Heart right ventricle (tissue), 16 donors: ENCODE data around the gene GXYLT2. TPM values are rescaled to one million over a fixed set of nuclear protein-coding genes. Genes with fewer than 3 reads are reported as not detected.

Experiments
- ATAC-seq, 8 donors: fragments of 200-7000 bp; cut with Tn5 transposase; one replicate each; pipeline ENCODE4 v1.9.1; 2020; ENCODE audit warnings: mild to moderate bottlenecking in 8 of 8, moderate library complexity in 8 of 8, moderate number of reproducible peaks in 1 of 8
- DNase-seq, 2 donors: peaks; one replicate each; pipeline ENCODE4 v3.0.0-alpha.2; 2020
- H3K27ac ChIP-seq, 10 donors: fragments of 200-600 bp; sonication (generic) in 2 of 10; one replicate each; pipeline versions ENCODE4 v1.5.0 to v1.8.0; 2020 to 2022; ENCODE audit warnings: mild to moderate bottlenecking in 3 of 10
- H3K27me3 ChIP-seq, 7 donors: fragments of 200-600 bp; one replicate each; pipeline ENCODE4 v1.8.0; 2021 to 2022; ENCODE audit warnings: mild to moderate bottlenecking in 2 of 7
- H3K36me3 ChIP-seq, 9 donors: fragments of 200-600 bp; sonication (generic) in 1 of 9; one replicate each; pipeline versions ENCODE4 v1.5.0 to v1.8.0; 2020 to 2022; ENCODE audit warnings: mild to moderate bottlenecking in 2 of 9
- H3K4me1 ChIP-seq, 9 donors: fragments of 200-600 bp; sonication (generic) in 1 of 9; one replicate each; pipeline versions ENCODE4 v1.5.0 to v1.8.0; 2020 to 2022; ENCODE audit warnings: mild to moderate bottlenecking in 4 of 9
- H3K4me3 ChIP-seq, 10 donors: fragments of 200-600 bp; sonication (generic) in 2 of 10; one replicate each; pipeline versions ENCODE4 v1.5.0 to v1.8.0; 2020 to 2022; ENCODE audit warnings: mild to moderate bottlenecking in 7 of 10, moderate library complexity in 2 of 10
- H3K9me3 ChIP-seq, 11 donors: fragments of 200-600 bp in 10 of 11; sonication (generic) in 2 of 11; one replicate each; pipeline versions ENCODE4 v1.5.0 to v1.8.0; 2013 to 2022; ENCODE audit warnings: mild to moderate bottlenecking in 2 of 11, control low read depth in 1 of 11, moderate library complexity in 1 of 11
- CTCF ChIP-seq, 9 donors: fragments of 200-600 bp; sonication (generic) in 2 of 9; IDR thresholded peaks; one replicate each; pipeline versions ENCODE4 v1.5.0 to v1.8.0; 2021 to 2022; ENCODE audit warnings: antibody characterized with exemption in 9 of 9, mild to moderate bottlenecking in 5 of 9, moderate library complexity in 1 of 9
- WGBS, 2 donors: extraction: QIAGEN DNeasy Blood & Tissue Kit; methylation state at CpG; one replicate each; pipeline ENCODE4 v1.1.7; 2013; ENCODE audit warnings: inconsistent platforms in 1 of 2; 5-methylcytosine and 5-hydroxymethylcytosine counted together
- intact Hi-C, 10 donors: fragments of 100-400 bp; cut with DNase I; formaldehyde crosslinking; loops; one replicate each; pipeline versions ENCODE4 v1.11.1 to v1.14.2; 2022
- polyA plus RNA-seq, 2 donors: library from polyadenylated mRNA; stranded (reverse); fragments of 200-250 nt; gene quantifications; one replicate each; pipeline ENCODE4 v1.2.3, GENCODE V29; 2013
- total RNA-seq, 10 donors: library from RNA; stranded (reverse); fragmentation: NEBNext Ultra II Directional in 3 of 10; extraction: Animal tissue kit (Norgen Biotek cat#: 25700) in 3 of 10; gene quantifications; one replicate each; pipeline versions ENCODE4 v1.2.1 to v1.2.4, GENCODE V29; 2021 to 2023
- donor health status: Arrhythmogenic right ventricular cardiomyopathy.
- donor health status: ischemic (EF 13 %, LVEDD 7.1; RV severe dilation, severe dysfunction).
- donor health status: healthy with polysubstance abuse.
- donor health status: DM: no; HTN: yes; CAD: no.
- donor health status: DM: no; HTN: no; CAD: no.
- donor health status: ischemic (EF 25% LVEDD 6.9; RV normal size, moderate dysfunction).
- donor health status: ischemic (EF 25% LVEDD 5.7; RV mildly dilated, moderate dysfunction).
- donor health status: healthy.
- donor health status: DM: yes; HTN: yes; CAD: no.
- donor health status: Ischemic cardiomyopathy.
- donor health status: ischemic (EF 35%, LVEDD 5.7; RV mildly dilated, moderate dysfunction).
- donor health status: nonischemic (EF 11% LVEDD 7.7; RV severe dilation, severe dysfunction).
- donor health status: DM: yes; HTN: yes; CAD: no.
- donor health status: PGD.
- donor health status: ischemic (EF 29% LVEDD 5.4; RV normal size, mild dysfunction).
- donor health status: nonischemic (EF 23%, LVEDD 6.1; RV moderate dilation, normal function).

Gene GXYLT2
- total and polyA plus RNA-seq, 12 donors: 1.5 to 26.7 (median 13.9) TPM

GRCh38 chr3:72968266-72968664, 80.4 kb downstream of the GXYLT2 start:
- no peak for TF ChIP-seq CTCF (IDR thresholded peaks at IDR 0.05)
- Histone ChIP-seq H3K27me3 (no peaks in the 10 kb centered on the region), H3K36me3 (peaks cover 0 to 15% (median 5%) of the 10 kb centered on the region in 9 donors), H3K27ac (no peak overlapping the region), H3K9me3 (no peaks in the 10 kb centered on the region), H3K4me1 (peaks cover 0 to 4% (median under 1%) of the 10 kb centered on the region in 9 donors), H3K4me3 (no peak overlapping the region)
- DNase-seq (no peak), ATAC-seq (peak in 1 of 8 donors; percentile 44)
- intact Hi-C loops: no loop called here
- 81 to 92% methylated on average over 1 of the region's 1 CpG for WGBS, 2 donors

- Histone ChIP-seq H3K36me3 (peaks cover 0 to 15% (median 5%) of the 10 kb centered on the region in 9 donors), H3K27ac (no peak overlapping the region), H3K4me3 (no peak overlapping the region), H3K4me1 (peaks cover 0 to 9% (median 4%) of the 10 kb centered on the region in 9 donors), H3K27me3 (no peaks in the 10 kb centered on the region), H3K9me3 (no peaks in the 10 kb centered on the region)
- 92 to 96% methylated on average over 3 of the region's 3 CpGs for WGBS, 2 donors
- DNase-seq (no peak), ATAC-seq (no peak)
- TF ChIP-seq CTCF (IDR thresholded peaks at IDR 0.05): no peak
- intact Hi-C loops: no loop called here
Observed at GRCh38 chr3:72969766-72970165, 81.9 kb downstream of the GXYLT2 start.

- no peak for DNase-seq
- Histone ChIP-seq H3K27me3 (no peaks in the 10 kb centered on the region), H3K4me3 (no peak overlapping the region), H3K36me3 (peaks cover 0 to 14% (median 5%) of the 10 kb centered on the region in 9 donors), H3K4me1 (peaks cover 0 to 9% (median 4%) of the 10 kb centered on the region in 9 donors), H3K9me3 (no peaks in the 10 kb centered on the region), H3K27ac (no peak overlapping the region)
- intact Hi-C loops: no loop called here
- WGBS, 2 donors: 75 to 84% methylated on average over 2 of the region's 2 CpGs
- no peak for TF ChIP-seq CTCF (IDR thresholded peaks at IDR 0.05)
- no peak for ATAC-seq
Observed at GRCh38 chr3:72970942-72971341, 83.1 kb downstream of the GXYLT2 start.

GRCh38 chr3:72972706-72973030, 84.8 kb downstream of the GXYLT2 start:
- TF ChIP-seq CTCF (IDR thresholded peaks at IDR 0.05): no peak
- Histone ChIP-seq H3K27me3 (no peaks in the 10 kb centered on the region), H3K4me3 (no peak overlapping the region), H3K4me1 (peaks cover 0 to 22% (median 4%) of the 10 kb centered on the region in 9 donors), H3K27ac (no peak overlapping the region), H3K36me3 (peaks cover 0 to 10% (median 0%) of the 10 kb centered on the region in 9 donors), H3K9me3 (no peaks in the 10 kb centered on the region)
- DNase-seq (no peak), ATAC-seq (no peak)
- 89 to 93% methylated on average over 3 of the region's 3 CpGs for WGBS, 2 donors
- intact Hi-C loops: no loop called here
